ENCODE measurements around the gene KAT6B. TPM values are rescaled to one million over a fixed set of nuclear protein-coding genes. Genes with fewer than 3 reads are reported as not detected.
A peak's percentile ranks its signal among the peaks of the same experiment; 100 is the strongest.

KAT6B gene
- total RNA-seq, 2 experiments from 2014 or later: 70.3 to 74.2 TPM

- Histone ChIP-seq H3K4me3 (ENCODE audit: low read length) (no peak overlapping the region), H3K27me3 (ENCODE audit: control insufficient read depth in 1 of 2, insufficient read depth in 2 of 2, low read length in 2 of 2) (no peaks in the 10 kb centered on the region), H3K36me3 (ENCODE audit: insufficient read depth, low read length) (peaks cover 6% of the 10 kb centered on the region), H3K4me1 (ENCODE audit: insufficient read depth, low read length) (peaks cover 13% of the 10 kb centered on the region), H3K27ac (ENCODE audit: low read depth in 1 of 2, low read length in 2 of 2) (peak overlapping the region; percentile 9 to 49), H3K9me3 (ENCODE audit: control insufficient read depth in 1 of 2, insufficient read depth in 1 of 2, low read length in 2 of 2) (no peaks in the 10 kb centered on the region)
- H3K27ac Mint-ChIP-seq: peak overlapping the region; percentile 98
- DNase-seq: no peak
- ATAC-seq (ENCODE audit: poor library complexity): no peak
- no peaks in the 10 kb centered on the region for H3K27me3 Mint-ChIP-seq
- CTCF ChIA-PET: no interaction called here
- H3K9me3 Mint-ChIP-seq: no peaks in the 10 kb centered on the region
- intact Hi-C loops (cut with DNase I, micrococcal nuclease): loop anchor here in 1 of 2 experiments (5.0 kb wide), 1 partner anchor 142 kb away; the partner anchor contains the start of gene KAT6B
- no peak for TF ChIP-seq CTCF (IDR thresholded peaks at IDR 0.05)
- H3K36me3 Mint-ChIP-seq (ENCODE audit: low read depth): peaks cover 23% of the 10 kb centered on the region
- peak overlapping the region; percentile 79 for H3K4me3 Mint-ChIP-seq
- POLR2A ChIA-PET: no interaction called here
- H3K4me1 Mint-ChIP-seq (ENCODE audit: low read depth): peaks cover 44% of the 10 kb centered on the region
Measured at GRCh38 chr10:74969093-74969492, 142.7 kb downstream of the KAT6B start.

GRCh38 chr10:74969530-74969929, 143.1 kb downstream of the KAT6B start:
- no peaks in the 10 kb centered on the region for H3K9me3 ChIP-seq (ENCODE audit: control insufficient read depth in 1 of 2, insufficient read depth in 1 of 2, low read length in 2 of 2)
- peaks cover 9% of the 10 kb centered on the region for H3K36me3 ChIP-seq (ENCODE audit: insufficient read depth, low read length)
- Mint-ChIP-seq H3K36me3 (ENCODE audit: low read depth) (peaks cover 27% of the 10 kb centered on the region), H3K4me3 (peak overlapping the region; percentile 28), H3K4me1 (ENCODE audit: low read depth) (peaks cover 44% of the 10 kb centered on the region), H3K27me3 (no peaks in the 10 kb centered on the region), H3K9me3 (no peaks in the 10 kb centered on the region), H3K27ac (peak overlapping the region; percentile 98)
- H3K4me1 ChIP-seq (ENCODE audit: insufficient read depth, low read length): peaks cover 13% of the 10 kb centered on the region
- TF ChIP-seq CTCF (IDR thresholded peaks at IDR 0.05): no peak
- CTCF ChIA-PET: no interaction called here
- POLR2A ChIA-PET: no interaction called here
- no peak for DNase-seq
- no peak for ATAC-seq (ENCODE audit: poor library complexity)
- H3K27me3 ChIP-seq (ENCODE audit: control insufficient read depth in 1 of 2, insufficient read depth in 2 of 2, low read length in 2 of 2): no peaks in the 10 kb centered on the region
- no peak overlapping the region for H3K4me3 ChIP-seq (ENCODE audit: low read length)
- intact Hi-C loops (cut with DNase I, micrococcal nuclease): loop anchor here in 1 of 2 experiments (5.0 kb wide), 1 partner anchor 142 kb away; the partner anchor contains the start of gene KAT6B
- H3K27ac ChIP-seq (ENCODE audit: low read depth in 1 of 2, low read length in 2 of 2): peak overlapping the region in 1 of 2 donors; percentile 9

GRCh38 chr10:74973741-74974392, 147.5 kb downstream of the KAT6B start:
- DNase-seq (no peak), ATAC-seq (ENCODE audit: poor library complexity) (no peak)
- Histone ChIP-seq H3K9me3 (ENCODE audit: control insufficient read depth in 1 of 2, insufficient read depth in 1 of 2, low read length in 2 of 2) (no peaks in the 10 kb centered on the region), H3K27me3 (ENCODE audit: control insufficient read depth in 1 of 2, insufficient read depth in 2 of 2, low read length in 2 of 2) (no peaks in the 10 kb centered on the region), H3K36me3 (ENCODE audit: insufficient read depth, low read length) (peaks cover 39% of the 10 kb centered on the region), H3K4me1 (ENCODE audit: insufficient read depth, low read length) (peaks cover 14% of the 10 kb centered on the region), H3K4me3 (ENCODE audit: low read length) (no peak overlapping the region), H3K27ac (ENCODE audit: low read depth in 1 of 2, low read length in 2 of 2) (no peak overlapping the region)
- Mint-ChIP-seq H3K36me3 (ENCODE audit: low read depth) (peaks cover 60% of the 10 kb centered on the region), H3K4me3 (no peak overlapping the region), H3K27me3 (no peaks in the 10 kb centered on the region), H3K27ac (no peak overlapping the region), H3K9me3 (no peaks in the 10 kb centered on the region), H3K4me1 (ENCODE audit: low read depth) (peaks cover 48% of the 10 kb centered on the region)
- ChIA-PET CTCF (interaction anchor here (1.2 kb wide), 1 partner anchor 13 kb away, joined by 3 read pairs; no protein-coding TSS in a partner anchor), POLR2A (interaction anchor here (1.0 kb wide), 1 partner anchor 9 kb away, joined by 3 read pairs; no protein-coding TSS in a partner anchor)
- no peak for TF ChIP-seq CTCF (IDR thresholded peaks at IDR 0.05)
- intact Hi-C loops (cut with DNase I, micrococcal nuclease): no loop called here

Measured in CD4-positive, alpha-beta T cell (primary cell).